Loucy (cell line): ENCODE data around the gene AP2A1.

Experiments used
- EZH2phosphoT487 ChIP-seq: fragments of 200-600 bp; IDR thresholded peaks from 2 replicates; pipeline ENCODE4 v1.6.1; 2018; ENCODE audit warnings: antibody characterized with exemption, mild to moderate bottlenecking, moderate library complexity, borderline replicate concordance
- TF ChIP-seq, protein P1 (sequence below): fragments of 200-600 bp; sonication (generic); conservative IDR thresholded peaks from 2 replicates; pipeline ENCODE4 v1.5.1; 2014; ENCODE audit warnings: mild to moderate bottlenecking, antibody characterized with exemption, low read length

DNA sequence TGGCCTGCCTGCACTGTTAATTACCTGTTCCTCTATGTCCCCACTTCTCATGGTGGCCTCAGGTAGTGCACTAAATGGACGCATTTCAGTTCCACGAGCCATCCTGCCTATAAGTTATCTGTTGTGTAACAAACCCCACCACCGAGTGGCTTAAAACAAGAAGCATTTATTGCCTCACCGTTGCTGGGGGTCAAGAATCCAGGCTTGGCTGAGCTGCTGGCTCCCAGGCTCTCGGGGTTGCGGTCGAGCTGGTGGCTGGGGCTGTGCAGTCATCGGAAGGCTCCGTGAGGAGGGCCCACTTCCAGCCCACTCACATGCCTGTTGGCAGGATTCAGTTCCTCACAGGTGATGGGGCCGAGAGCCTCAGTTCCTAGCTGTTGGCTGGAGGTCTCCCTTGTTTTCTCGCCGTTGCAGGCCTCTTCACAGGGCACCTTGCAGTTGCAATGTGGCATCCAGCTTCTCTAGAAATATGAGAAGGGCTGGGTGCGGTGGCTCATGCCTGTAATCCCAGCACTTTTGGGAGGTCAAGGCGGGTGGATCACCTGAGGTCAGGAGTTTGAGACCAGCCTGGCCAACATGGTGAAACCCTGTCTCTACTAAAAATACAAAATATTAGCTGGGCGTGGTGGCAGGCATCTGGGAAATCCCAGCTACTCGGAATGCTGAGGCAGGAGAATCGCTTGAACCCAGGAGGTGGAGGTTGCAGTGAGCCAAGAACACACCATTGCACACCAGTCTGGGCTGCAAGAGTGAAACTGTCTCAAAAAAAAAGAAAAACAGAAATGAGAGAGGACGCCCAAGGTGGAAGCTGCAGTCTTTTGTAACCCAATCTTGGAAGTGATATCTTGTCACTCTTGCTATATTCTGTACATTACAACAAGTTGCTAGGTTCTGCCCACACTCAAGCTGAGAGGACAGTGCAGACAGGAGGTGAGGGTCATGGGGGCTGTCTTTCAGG, 77.6 kb downstream of the AP2A1 start:
- TF ChIP-seq, protein P1, sequence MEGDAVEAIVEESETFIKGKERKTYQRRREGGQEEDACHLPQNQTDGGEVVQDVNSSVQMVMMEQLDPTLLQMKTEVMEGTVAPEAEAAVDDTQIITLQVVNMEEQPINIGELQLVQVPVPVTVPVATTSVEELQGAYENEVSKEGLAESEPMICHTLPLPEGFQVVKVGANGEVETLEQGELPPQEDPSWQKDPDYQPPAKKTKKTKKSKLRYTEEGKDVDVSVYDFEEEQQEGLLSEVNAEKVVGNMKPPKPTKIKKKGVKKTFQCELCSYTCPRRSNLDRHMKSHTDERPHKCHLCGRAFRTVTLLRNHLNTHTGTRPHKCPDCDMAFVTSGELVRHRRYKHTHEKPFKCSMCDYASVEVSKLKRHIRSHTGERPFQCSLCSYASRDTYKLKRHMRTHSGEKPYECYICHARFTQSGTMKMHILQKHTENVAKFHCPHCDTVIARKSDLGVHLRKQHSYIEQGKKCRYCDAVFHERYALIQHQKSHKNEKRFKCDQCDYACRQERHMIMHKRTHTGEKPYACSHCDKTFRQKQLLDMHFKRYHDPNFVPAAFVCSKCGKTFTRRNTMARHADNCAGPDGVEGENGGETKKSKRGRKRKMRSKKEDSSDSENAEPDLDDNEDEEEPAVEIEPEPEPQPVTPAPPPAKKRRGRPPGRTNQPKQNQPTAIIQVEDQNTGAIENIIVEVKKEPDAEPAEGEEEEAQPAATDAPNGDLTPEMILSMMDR: no peak
- TF ChIP-seq EZH2phosphoT487: no peak
